Mucosa of stomach (tissue), 1 donor: ENCODE results near the gene ERN1.
"Not testable (repeated sequence)": the region's sequence is repeated elsewhere in the genome, so short reads cannot be mapped to it uniquely, and the experiment has no call there.

Experiments
- H3K27me3 ChIP-seq: one replicate; pipeline ENCODE4 v1.7.0; 2013; ENCODE audit warnings: mild to moderate bottlenecking, low read length; ENCODE audit not compliant: control insufficient read depth, insufficient read depth
- H3K36me3 ChIP-seq: one replicate; pipeline ENCODE4 v1.7.0; 2013; ENCODE audit warnings: low read length; ENCODE audit not compliant: control insufficient read depth, insufficient read depth
- H3K4me1 ChIP-seq: one replicate; pipeline ENCODE4 v1.7.0; 2013; ENCODE audit warnings: mild to moderate bottlenecking, low read length; ENCODE audit not compliant: control insufficient read depth, insufficient read depth
- H3K4me3 ChIP-seq: one replicate; pipeline ENCODE4 v1.7.0; 2013; ENCODE audit warnings: low read length
- H3K9ac ChIP-seq: one replicate; pipeline ENCODE4 v1.7.0; 2013; ENCODE audit warnings: mild to moderate bottlenecking, low read length, moderate library complexity
- H3K9me3 ChIP-seq: one replicate; pipeline ENCODE4 v1.7.0; 2013; ENCODE audit warnings: mild to moderate bottlenecking, low read length, moderate library complexity; ENCODE audit not compliant: control insufficient read depth
- donor health status: Pancreatic carcinoma.

Gene ERN1

GRCh38 chr17:64016974-64017373 lies 113.0 kb downstream of the ERN1 start:
- peaks cover 14% of the 10 kb centered on the region for H3K4me1 ChIP-seq

GRCh38 chr17:64016231-64016784 lies 113.6 kb downstream of the ERN1 start:
- no peaks in the 10 kb centered on the region for H3K9me3 ChIP-seq
- H3K4me3 ChIP-seq, result no peak overlapping the region
- H3K9ac ChIP-seq, result no peak overlapping the region
- no peaks in the 10 kb centered on the region for H3K27me3 ChIP-seq
- no peaks in the 10 kb centered on the region for H3K36me3 ChIP-seq
- H3K4me1 ChIP-seq, result peaks cover 14% of the 10 kb centered on the region

More at GRCh38 chr17:64016974-64017373, 113.0 kb downstream of the ERN1 start:
- H3K4me3 ChIP-seq, result no peak overlapping the region
- no peak overlapping the region for H3K9ac ChIP-seq
- H3K9me3 ChIP-seq, result no peaks in the 10 kb centered on the region
- H3K27me3 ChIP-seq, result no peaks in the 10 kb centered on the region
- no peaks in the 10 kb centered on the region for H3K36me3 ChIP-seq

GRCh38 chr17:64015447-64015846 lies 114.5 kb downstream of the ERN1 start:
- no peaks in the 10 kb centered on the region for H3K9me3 ChIP-seq
- H3K4me3 ChIP-seq, result no peak overlapping the region
- H3K9ac ChIP-seq, result no peak overlapping the region
- H3K27me3 ChIP-seq, result no peaks in the 10 kb centered on the region
- H3K4me1 ChIP-seq, result peaks cover 8% of the 10 kb centered on the region
- no peaks in the 10 kb centered on the region for H3K36me3 ChIP-seq

GRCh38 chr17:64009571-64010402 lies 120.2 kb downstream of the ERN1 start:
- Histone ChIP-seq H3K27me3 (no peaks in the 10 kb centered on the region), H3K4me3 (no peak overlapping the region), H3K9ac (no peak overlapping the region), H3K9me3 (no peaks in the 10 kb centered on the region), H3K4me1 (peaks cover 54% of the 10 kb centered on the region), H3K36me3 (no peaks in the 10 kb centered on the region)

- Histone ChIP-seq H3K36me3 (no peaks in the 10 kb centered on the region), H3K27me3 (peaks cover 3% of the 10 kb centered on the region), H3K9ac (peak overlapping the region; percentile 7), H3K9me3 (no peaks in the 10 kb centered on the region), H3K4me1 (peaks cover 58% of the 10 kb centered on the region), H3K4me3 (no peak overlapping the region)
Measured at GRCh38 chr17:64008830-64009229, 121.1 kb downstream of the ERN1 start.

- Histone ChIP-seq H3K9ac (no peak overlapping the region), H3K9me3 (no peaks in the 10 kb centered on the region), H3K4me3 (no peak overlapping the region), H3K4me1 (peaks cover 58% of the 10 kb centered on the region), H3K27me3 (peaks cover 3% of the 10 kb centered on the region), H3K36me3 (no peaks in the 10 kb centered on the region)
Measured at GRCh38 chr17:64008346-64008745, 121.6 kb downstream of the ERN1 start.

GRCh38 chr17:64007838-64008282 lies 122.1 kb downstream of the ERN1 start:
- peaks cover 3% of the 10 kb centered on the region for H3K27me3 ChIP-seq
- no peak overlapping the region for H3K9ac ChIP-seq
- H3K9me3 ChIP-seq, result no peaks in the 10 kb centered on the region
- H3K4me1 ChIP-seq, result peaks cover 58% of the 10 kb centered on the region
- no peak overlapping the region for H3K4me3 ChIP-seq
- H3K36me3 ChIP-seq, result no peaks in the 10 kb centered on the region

GRCh38 chr17:64007089-64007837 lies 122.7 kb downstream of the ERN1 start:
- H3K4me1 ChIP-seq, result peaks cover 62% of the 10 kb centered on the region
- H3K27me3 ChIP-seq, H3K9ac ChIP-seq, H3K9me3 ChIP-seq, H3K4me3 ChIP-seq, H3K36me3 ChIP-seq: not testable (repeated sequence)

- Histone ChIP-seq H3K9ac (peak overlapping the region; percentile 16), H3K4me3 (no peak overlapping the region), H3K4me1 (peaks cover 69% of the 10 kb centered on the region)
Measured at GRCh38 chr17:64006361-64007088, 123.4 kb downstream of the ERN1 start.

GRCh38 chr17:64005734-64006167 lies 124.2 kb downstream of the ERN1 start:
- no peak overlapping the region for H3K4me3 ChIP-seq
- H3K36me3 ChIP-seq, result no peaks in the 10 kb centered on the region
- H3K27me3 ChIP-seq, result peaks cover 3% of the 10 kb centered on the region
- H3K4me1 ChIP-seq, result peaks cover 76% of the 10 kb centered on the region
- H3K9ac ChIP-seq, result peak overlapping the region; percentile 53
- no peaks in the 10 kb centered on the region for H3K9me3 ChIP-seq

More at GRCh38 chr17:64006361-64007088, 123.4 kb downstream of the ERN1 start:
- H3K27me3 ChIP-seq, result peaks cover 3% of the 10 kb centered on the region
- H3K36me3 ChIP-seq, result no peaks in the 10 kb centered on the region
- no peaks in the 10 kb centered on the region for H3K9me3 ChIP-seq

GRCh38 chr17:64004903-64005733 lies 124.8 kb downstream of the ERN1 start:
- Histone ChIP-seq H3K27me3 (peaks cover 3% of the 10 kb centered on the region), H3K9me3 (no peaks in the 10 kb centered on the region), H3K9ac (peak overlapping the region; percentile 53), H3K36me3 (no peaks in the 10 kb centered on the region), H3K4me1 (peaks cover 76% of the 10 kb centered on the region), H3K4me3 (no peak overlapping the region)
